Tibial nerve (tissue), 4 donors: Measurements from ENCODE around the gene LPCAT2.

Experiments used
- CTCF ChIP-seq, 5 experiments: fragments of 200-600 bp in 3 of 5; fragments of 450-650 bp in 2 of 5; sonication (generic) in 3 of 5; IDR thresholded peaks; one replicate each; pipeline ENCODE4 v1.5.1; 2016 to 2019; ENCODE audit warnings: antibody characterized with exemption in 5 of 5, mild to moderate bottlenecking in 3 of 5, moderate library complexity in 2 of 5
- EP300 ChIP-seq, 2 donors: sonication (generic); formaldehyde crosslinking; IDR thresholded peaks; one replicate each; pipeline ENCODE4 v1.6.1; 2017; ENCODE audit warnings: antibody characterized with exemption in 2 of 2, mild to moderate bottlenecking in 1 of 2
- POLR2A ChIP-seq, 2 donors: fragments of 450-650 bp; IDR thresholded peaks; one replicate each; pipeline ENCODE4 v1.6.1; 2017; ENCODE audit warnings: antibody characterized with exemption in 2 of 2, mild to moderate bottlenecking in 2 of 2, moderate library complexity in 2 of 2

- TF ChIP-seq POLR2A (IDR thresholded peaks at IDR 0.05) (no peak), EP300 (IDR thresholded peaks at IDR 0.05) (peak in 1 of 2 donors; percentile 31), CTCF (IDR thresholded peaks at IDR 0.05) (no peak)
Measured at GRCh38 chr16:55476625-55477533, 32.0 kb upstream of the LPCAT2 start.
